ENCODE measurements around the gene NLE1.

GRCh38 chr17:35103271-35103670, 38.8 kb downstream of the NLE1 start:
- TF ChIP-seq FOXP2 (optimal IDR thresholded peaks at IDR 0.05; ENCODE audit: borderline replicate concordance, extremely low read depth, extremely low read length, insufficient read depth) (no peak), REST (IDR thresholded peaks at IDR 0.05; ENCODE audit: insufficient read depth in 1 of 2, low read depth in 2 of 2, low read length in 2 of 2) (no peak), TAF1 (IDR thresholded peaks at IDR 0.05; ENCODE audit: borderline replicate concordance, insufficient read depth, low read length) (no peak), POLR2AphosphoS5 (IDR thresholded peaks at IDR 0.05; ENCODE audit: low read depth, low read length) (no peak), SIN3A (IDR thresholded peaks at IDR 0.05; ENCODE audit: borderline replicate concordance, insufficient read depth, low read length) (no peak)
